CD4-positive, CD25-positive, alpha-beta regulatory T cell (primary cell): ENCODE results near the gene RFC4. TPM values are rescaled to one million over a fixed set of nuclear protein-coding genes. Genes with fewer than 3 reads are reported as not detected.

Experiments used
- ATAC-seq, 2 donors: fragments of 150-1000 bp; cut with Tn5 transposase; one replicate each; pipeline ENCODE4 v1.10.0; 2021; ENCODE audit warnings: low read depth in 2 of 2, moderate number of reproducible peaks in 2 of 2, moderate library complexity in 1 of 2
- DNase-seq, 3 donors: peaks; one replicate each; pipeline versions ENCODE4 v3.0.0 to v3.0.0-alpha.2; 2012 to 2022; ENCODE audit warnings: mixed read lengths in 1 of 3
- H3K27ac ChIP-seq: one replicate; pipeline ENCODE4 v1.7.0; 2013; ENCODE audit warnings: mild to moderate bottlenecking, low read length; ENCODE audit not compliant: insufficient read depth, poor library complexity, severe bottlenecking
- H3K27me3 ChIP-seq: one replicate; pipeline ENCODE4 v1.7.0; 2013; ENCODE audit warnings: low read length; ENCODE audit not compliant: control insufficient read depth, insufficient read depth
- H3K36me3 ChIP-seq: one replicate; pipeline ENCODE4 v1.7.0; 2013; ENCODE audit warnings: mild to moderate bottlenecking, low read length, moderate library complexity; ENCODE audit not compliant: control insufficient read depth, insufficient read depth
- H3K4me1 ChIP-seq: 2 replicates; pipeline ENCODE4 v1.7.0; 2013; ENCODE audit warnings: mild to moderate bottlenecking, low read length; ENCODE audit not compliant: insufficient read depth, control insufficient read depth, poor library complexity, severe bottlenecking
- H3K4me3 ChIP-seq: one replicate; pipeline ENCODE4 v1.7.0; 2013; ENCODE audit warnings: low read depth, mild to moderate bottlenecking, low read length, moderate library complexity
- H3K9me3 ChIP-seq, 2 experiments: 1 replicate in 1 of 2; 2 replicates in 1 of 2; pipeline ENCODE4 v1.7.0; 2013; ENCODE audit warnings: low read length in 2 of 2, mild to moderate bottlenecking in 1 of 2, moderate library complexity in 1 of 2; ENCODE audit not compliant: control insufficient read depth in 2 of 2
- H3K27ac Mint-ChIP-seq, 3 donors: one replicate each; pipeline ENCODE4 v1.8.0; 2020 to 2022; ENCODE audit warnings: mild to moderate bottlenecking in 3 of 3, mixed read lengths in 3 of 3, moderate library complexity in 2 of 3
- H3K27me3 Mint-ChIP-seq: one replicate; pipeline ENCODE4 v1.8.0; 2022; ENCODE audit warnings: mild to moderate bottlenecking, mixed read lengths
- H3K36me3 Mint-ChIP-seq: one replicate; pipeline ENCODE4 v1.8.0; 2020; ENCODE audit warnings: mixed read lengths
- H3K4me1 Mint-ChIP-seq, 4 donors: one replicate each; pipeline ENCODE4 v1.8.0; 2020 to 2022; ENCODE audit warnings: mixed read lengths in 4 of 4, mild to moderate bottlenecking in 1 of 4
- H3K4me3 Mint-ChIP-seq, 4 donors: one replicate each; pipeline ENCODE4 v1.8.0; 2020 to 2022; ENCODE audit warnings: mild to moderate bottlenecking in 4 of 4, mixed read lengths in 4 of 4, moderate library complexity in 3 of 4
- H3K9me3 Mint-ChIP-seq, 7 donors: one replicate each; pipeline ENCODE4 v1.8.0; 2020 to 2022; ENCODE audit warnings: mixed read lengths in 7 of 7, mild to moderate bottlenecking in 3 of 7, moderate library complexity in 2 of 7
- polyA plus RNA-seq, 4 donors: library from polyadenylated mRNA; unstranded; fragments of 300-500 nt; fragmentation: Illumina TruSeq; gene quantifications; one replicate each; pipeline ENCODE4 v1.2.3, GENCODE V29; 2021
- total RNA-seq: library from RNA; stranded (reverse); gene quantifications from one replicate; pipeline ENCODE4 v1.2.3, GENCODE V29; 2022

The RFC4 gene
- total and polyA plus RNA-seq, 5 donors from 2014 or later: 15.6 to 40.2 (median 22.1) TPM

GRCh38 chr3:186751480-186751879 is 54.8 kb downstream of the RFC4 start:
- DNase-seq: no peak
- H3K27ac ChIP-seq: no peak overlapping the region
- no peaks in the 10 kb centered on the region for H3K27me3 Mint-ChIP-seq
- no peak overlapping the region for H3K4me3 Mint-ChIP-seq
- no peaks in the 10 kb centered on the region for H3K36me3 ChIP-seq
- no peaks in the 10 kb centered on the region for H3K9me3 Mint-ChIP-seq
- peaks cover 0 to 2% (median 0%) of the 10 kb centered on the region in 4 donors for H3K4me1 Mint-ChIP-seq
- H3K27ac Mint-ChIP-seq: no peak overlapping the region
- no peak overlapping the region for H3K4me3 ChIP-seq
- H3K4me1 ChIP-seq: no peaks in the 10 kb centered on the region
- no peaks in the 10 kb centered on the region for H3K9me3 ChIP-seq
- H3K27me3 ChIP-seq: no peaks in the 10 kb centered on the region
- H3K36me3 Mint-ChIP-seq: no peaks in the 10 kb centered on the region
- ATAC-seq: no peak

GRCh38 chr3:186750316-186750715 is 56.0 kb downstream of the RFC4 start:
- no peaks in the 10 kb centered on the region for H3K27me3 ChIP-seq
- H3K4me3 ChIP-seq: no peak overlapping the region
- Mint-ChIP-seq H3K36me3 (no peaks in the 10 kb centered on the region), H3K27ac (no peak overlapping the region), H3K27me3 (no peaks in the 10 kb centered on the region), H3K9me3 (no peaks in the 10 kb centered on the region), H3K4me1 (peaks cover 0 to 4% (median under 1%) of the 10 kb centered on the region in 4 donors), H3K4me3 (no peak overlapping the region)
- H3K4me1 ChIP-seq: no peaks in the 10 kb centered on the region
- DNase-seq (no peak), ATAC-seq (no peak)
- H3K9me3 ChIP-seq: no peaks in the 10 kb centered on the region
- H3K27ac ChIP-seq: no peak overlapping the region
- H3K36me3 ChIP-seq: no peaks in the 10 kb centered on the region

GRCh38 chr3:186746008-186746407 is 60.3 kb downstream of the RFC4 start:
- Histone ChIP-seq H3K27ac (no peak overlapping the region), H3K36me3 (no peaks in the 10 kb centered on the region), H3K27me3 (no peaks in the 10 kb centered on the region), H3K9me3 (no peaks in the 10 kb centered on the region), H3K4me1 (no peaks in the 10 kb centered on the region), H3K4me3 (no peak overlapping the region)
- H3K36me3 Mint-ChIP-seq: peaks cover 6% of the 10 kb centered on the region
- peak overlapping the region in 1 of 3 donors; percentile 88 for H3K27ac Mint-ChIP-seq
- DNase-seq (no peak), ATAC-seq (no peak)
- H3K4me3 Mint-ChIP-seq: no peak overlapping the region
- peaks cover 4% of the 10 kb centered on the region for H3K27me3 Mint-ChIP-seq
- H3K9me3 Mint-ChIP-seq: peaks cover 0 to 1% (median 0%) of the 10 kb centered on the region in 7 donors
- H3K4me1 Mint-ChIP-seq: peaks cover 0 to 4% (median 0%) of the 10 kb centered on the region in 4 donors

GRCh38 chr3:186743666-186744065 is 62.6 kb downstream of the RFC4 start:
- Histone ChIP-seq H3K27me3 (no peaks in the 10 kb centered on the region), H3K4me1 (no peaks in the 10 kb centered on the region), H3K4me3 (no peak overlapping the region), H3K27ac (no peak overlapping the region), H3K9me3 (no peaks in the 10 kb centered on the region), H3K36me3 (no peaks in the 10 kb centered on the region)
- ATAC-seq (no peak), DNase-seq (no peak)
- Mint-ChIP-seq H3K9me3 (peaks cover 0 to 1% (median 0%) of the 10 kb centered on the region in 7 donors), H3K27me3 (peaks cover 4% of the 10 kb centered on the region), H3K36me3 (peaks cover 10% of the 10 kb centered on the region), H3K4me1 (peaks cover 0 to 4% (median 0%) of the 10 kb centered on the region in 4 donors), H3K4me3 (no peak overlapping the region), H3K27ac (no peak overlapping the region)

GRCh38 chr3:186742618-186743380 is 63.5 kb downstream of the RFC4 start:
- Histone ChIP-seq H3K9me3 (no peaks in the 10 kb centered on the region), H3K36me3 (no peaks in the 10 kb centered on the region), H3K27me3 (no peaks in the 10 kb centered on the region), H3K27ac (no peak overlapping the region), H3K4me3 (no peak overlapping the region), H3K4me1 (no peaks in the 10 kb centered on the region)
- DNase-seq (no peak), ATAC-seq (no peak)
- H3K36me3 Mint-ChIP-seq: peaks cover 10% of the 10 kb centered on the region
- H3K4me1 Mint-ChIP-seq: peaks cover 0 to 4% (median 0%) of the 10 kb centered on the region in 4 donors
- peak overlapping the region in 1 of 3 donors; percentile 1 for H3K27ac Mint-ChIP-seq
- H3K27me3 Mint-ChIP-seq: peaks cover 4% of the 10 kb centered on the region
- peaks cover 0 to 1% (median 0%) of the 10 kb centered on the region in 7 donors for H3K9me3 Mint-ChIP-seq
- no peak overlapping the region for H3K4me3 Mint-ChIP-seq

Other genes with a start within 250 kb of the RFC4 start
- gene TBCCD1, start 239.1 kb downstream of the RFC4 start, total RNA-seq: 19.8 TPM
- 10 to 100 TPM; 18.7 to 23.9 (median 22.5) TPM for gene TBCCD1, start 239.1 kb downstream of the RFC4 start, polyA plus RNA-seq
- 91.9 TPM for gene DNAJB11, start 235.8 kb downstream of the RFC4 start, total RNA-seq
- gene DNAJB11, start 235.8 kb downstream of the RFC4 start, polyA plus RNA-seq: 10 to 100 TPM; 26.4 to 42.2 (median 34.6) TPM
- not detected for gene AHSG, start 193.4 kb downstream of the RFC4 start, total RNA-seq
- not detected for gene AHSG, start 193.4 kb downstream of the RFC4 start, polyA plus RNA-seq
- not detected for gene FETUB, start 166.1 kb downstream of the RFC4 start, total RNA-seq
- not detected for gene FETUB, start 166.1 kb downstream of the RFC4 start, polyA plus RNA-seq
- gene HRG, start 140.5 kb downstream of the RFC4 start, total RNA-seq: not detected
- not detected for gene HRG, start 140.5 kb downstream of the RFC4 start, polyA plus RNA-seq
- not detected for gene KNG1, start 89.1 kb downstream of the RFC4 start, total RNA-seq
- not detected for gene KNG1, start 89.1 kb downstream of the RFC4 start, polyA plus RNA-seq
- gene EIF4A2, start 22.9 kb downstream of the RFC4 start, total RNA-seq: 900 TPM
- 100 to 1,000 TPM; 203 to 253 (median 230) TPM for gene EIF4A2, start 22.9 kb downstream of the RFC4 start, polyA plus RNA-seq
- not detected for gene ADIPOQ, start 36.2 kb upstream of the RFC4 start, total RNA-seq
- not detected for gene ADIPOQ, start 36.2 kb upstream of the RFC4 start, polyA plus RNA-seq
- 179 TPM for gene ST6GAL1, start 124.0 kb upstream of the RFC4 start, total RNA-seq
- 100 to 1,000 TPM; 125 to 184 (median 154) TPM for gene ST6GAL1, start 124.0 kb upstream of the RFC4 start, polyA plus RNA-seq